Thoracic aorta endothelial cell (primary cell): ENCODE data around the gene FOXJ2. TPM values are rescaled to one million over a fixed set of nuclear protein-coding genes. Genes with fewer than 3 reads are reported as not detected.

Source experiments
- total RNA-seq: library from RNA; depleted of rRNA; stranded (reverse); fragments of >200 nt; gene quantifications from 2 replicates; pipeline ENCODE4 v1.2.3, GENCODE V29; 2012

The FOXJ2 gene
- total RNA-seq = 8.1 and 11.8 TPM in 2 replicates

DNA sequence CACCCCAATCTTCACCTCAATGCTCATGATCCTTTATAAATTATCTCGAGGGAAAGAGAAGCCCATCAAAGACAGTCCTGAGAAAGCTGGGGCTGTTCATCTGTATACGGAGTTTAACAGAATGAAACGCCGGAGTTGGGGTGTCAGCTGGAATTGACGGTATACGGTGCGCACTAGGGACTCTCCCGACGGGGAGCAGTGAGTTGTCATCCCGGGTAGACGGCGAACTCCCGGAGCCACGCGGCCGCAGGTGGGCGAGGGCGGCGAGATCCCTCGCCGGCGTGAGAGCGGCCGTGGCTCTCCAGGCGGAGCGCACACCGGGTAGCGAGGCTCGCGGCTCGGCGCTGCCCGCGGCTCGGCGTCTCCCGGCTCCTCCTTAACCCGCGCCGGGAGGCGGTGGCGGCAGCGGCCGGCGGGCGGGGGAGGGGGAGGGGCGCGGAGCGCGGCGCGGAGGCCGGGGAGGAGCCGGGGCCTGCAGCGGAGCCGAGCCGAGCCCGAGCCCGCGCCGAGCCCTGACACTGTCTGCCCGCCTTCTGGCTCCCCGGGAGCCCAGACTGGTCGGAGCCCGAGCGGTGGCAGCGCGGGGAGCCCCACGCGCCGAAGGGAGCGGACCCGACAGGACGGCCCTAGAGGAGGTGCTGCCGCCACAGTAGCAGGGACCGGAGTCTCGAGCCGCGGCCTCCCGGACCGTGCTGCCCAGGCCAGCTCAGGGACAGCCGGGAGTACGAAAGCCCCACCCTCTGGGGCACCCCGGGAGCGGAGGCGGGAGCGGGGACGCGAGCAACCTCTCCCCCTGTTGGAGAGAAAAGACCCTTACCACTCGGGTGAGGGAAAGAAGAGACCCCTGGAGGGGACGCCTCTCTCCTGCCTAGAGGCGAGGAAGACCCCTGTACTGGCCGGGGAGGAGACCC lies at the start of gene FOXJ2:
TSS of gene FOXJ2 (plus strand) at position 475 of the 911 bp plus-strand sequence. CDS start 7,117 bp downstream, outside the sequence.

DNA sequence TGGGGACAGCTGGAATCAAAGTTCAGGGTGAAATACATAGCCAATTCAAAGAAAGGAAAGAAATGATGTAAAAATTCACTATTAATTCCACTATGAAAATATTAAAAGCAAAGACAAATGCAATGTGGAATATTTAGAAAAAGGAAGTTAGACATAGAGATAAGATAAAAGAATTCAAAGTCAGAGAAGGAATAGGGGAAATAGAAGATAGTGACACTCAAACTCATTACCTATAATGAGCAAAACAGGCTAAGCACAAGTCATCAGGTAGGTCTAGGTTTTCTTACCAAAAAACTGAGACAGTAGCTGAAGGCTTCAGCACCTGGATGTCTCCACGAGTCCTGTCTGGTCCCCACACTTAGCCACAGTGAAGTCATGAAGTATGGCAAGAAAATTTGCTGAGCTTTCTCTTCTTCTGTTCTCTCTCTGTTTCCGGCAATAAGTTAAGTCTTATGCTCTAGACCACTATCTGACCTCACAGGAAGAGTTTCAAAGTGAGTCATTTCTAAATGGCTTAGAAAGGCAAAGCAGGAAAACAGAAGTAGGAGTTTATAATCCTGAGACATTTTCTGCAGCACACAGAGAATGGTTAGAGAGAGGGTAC lies 33.6 kb downstream of the FOXJ2 start, which contains the start of gene C3AR1:
TSS of gene C3AR1 (minus strand) at position 369 of the 604 bp plus-strand sequence. CDS start 6,174 bp downstream, outside the sequence.

Other genes with a start within 250 kb of the FOXJ2 start
- gene NANOG, start 243.3 kb upstream of the FOXJ2 start, total RNA-seq = not detected in 2 replicates
- 0.13 TPM in 1 of 2 replicates, not detected in the other for gene SLC2A14, start 159.8 kb upstream of the FOXJ2 start, total RNA-seq
- gene SLC2A3, start 96.5 kb upstream of the FOXJ2 start, total RNA-seq = 23.9 and 49.8 TPM in 2 replicates
- gene C3AR1, start 33.6 kb downstream of the FOXJ2 start, total RNA-seq = 0.27 and 0.29 TPM in 2 replicates
- 38.2 and 39.5 TPM in 2 replicates for gene NECAP1, start 49.6 kb downstream of the FOXJ2 start, total RNA-seq
- 0.14 TPM in 1 of 2 replicates, not detected in the other for gene CLEC4A, start 90.9 kb downstream of the FOXJ2 start, total RNA-seq
- gene ZNF705A, start 124.3 kb downstream of the FOXJ2 start, total RNA-seq = not detected in 2 replicates
- gene FAM90A1, start 194.9 kb downstream of the FOXJ2 start, total RNA-seq = not detected in 2 replicates